NCI-H446 treated with DMSO at 0.1 percent for 48 hours (cell line): ENCODE measurements around the gene SAMM50.

Source experiments
- DNase-seq: peaks from one replicate; lab custom pipeline; 2025; lab: John Stamatoyannopoulos, UW

Gene SAMM50

GRCh38 chr22:43976861-43977795 is 21.9 kb downstream of the SAMM50 start:
- no peak for DNase-seq

GRCh38 chr22:43978558-43978957 is 23.3 kb downstream of the SAMM50 start:
- no peak for DNase-seq

- no peak for DNase-seq
These were observed 25.3 kb downstream of the SAMM50 start for GRCh38 chr22:43980579-43980978.

- DNase-seq, result no peak
These were observed 25.8 kb downstream of the SAMM50 start for GRCh38 chr22:43980996-43981395.

- no peak for DNase-seq
These were observed 28.6 kb downstream of the SAMM50 start for GRCh38 chr22:43983808-43984207.

- no peak for DNase-seq
These were observed 30.3 kb downstream of the SAMM50 start for GRCh38 chr22:43985532-43985931.

- DNase-seq, result no peak
These were observed 33.0 kb downstream of the SAMM50 start for GRCh38 chr22:43988116-43988820.

GRCh38 chr22:43988960-43989359 is 33.7 kb downstream of the SAMM50 start:
- no peak for DNase-seq

GRCh38 chr22:43990044-43990443 is 34.8 kb downstream of the SAMM50 start:
- DNase-seq, result no peak

- no peak for DNase-seq
These were observed 36.2 kb downstream of the SAMM50 start for GRCh38 chr22:43991316-43992020.

- no peak for DNase-seq
These were observed 37.1 kb downstream of the SAMM50 start for GRCh38 chr22:43992331-43992821.

GRCh38 chr22:43993072-43993760 is 38.0 kb downstream of the SAMM50 start:
- no peak for DNase-seq

GRCh38 chr22:43994006-43994405 is 38.8 kb downstream of the SAMM50 start:
- no peak for DNase-seq

GRCh38 chr22:43994416-43994815 is 39.2 kb downstream of the SAMM50 start:
- DNase-seq, result no peak

- DNase-seq, result no peak
These were observed 39.9 kb downstream of the SAMM50 start for GRCh38 chr22:43995057-43995685.

GRCh38 chr22:43995798-43996169 is 40.5 kb downstream of the SAMM50 start:
- DNase-seq, result no peak

GRCh38 chr22:43996170-43996980 is 41.1 kb downstream of the SAMM50 start:
- no peak for DNase-seq

- DNase-seq, result no peak
These were observed 41.7 kb downstream of the SAMM50 start for GRCh38 chr22:43996981-43997265.

GRCh38 chr22:43998679-43999264 is 43.5 kb downstream of the SAMM50 start:
- no peak for DNase-seq

- no peak for DNase-seq
These were observed 44.1 kb downstream of the SAMM50 start for GRCh38 chr22:43999378-43999777.
